SH-SY5Y (cell line): ENCODE measurements around the gene PCDHGB2.

Experiments
- GATA2 ChIP-seq: IDR thresholded peaks from 2 replicates; pipeline ENCODE4 v1.6.1; 2011; ENCODE audit warnings: mild to moderate bottlenecking, low read depth, low read length
- GATA3 ChIP-seq: IDR thresholded peaks from 2 replicates; pipeline ENCODE4 v1.6.1; 2011; ENCODE audit warnings: low read depth, mild to moderate bottlenecking, low read length, moderate library complexity

DNA sequence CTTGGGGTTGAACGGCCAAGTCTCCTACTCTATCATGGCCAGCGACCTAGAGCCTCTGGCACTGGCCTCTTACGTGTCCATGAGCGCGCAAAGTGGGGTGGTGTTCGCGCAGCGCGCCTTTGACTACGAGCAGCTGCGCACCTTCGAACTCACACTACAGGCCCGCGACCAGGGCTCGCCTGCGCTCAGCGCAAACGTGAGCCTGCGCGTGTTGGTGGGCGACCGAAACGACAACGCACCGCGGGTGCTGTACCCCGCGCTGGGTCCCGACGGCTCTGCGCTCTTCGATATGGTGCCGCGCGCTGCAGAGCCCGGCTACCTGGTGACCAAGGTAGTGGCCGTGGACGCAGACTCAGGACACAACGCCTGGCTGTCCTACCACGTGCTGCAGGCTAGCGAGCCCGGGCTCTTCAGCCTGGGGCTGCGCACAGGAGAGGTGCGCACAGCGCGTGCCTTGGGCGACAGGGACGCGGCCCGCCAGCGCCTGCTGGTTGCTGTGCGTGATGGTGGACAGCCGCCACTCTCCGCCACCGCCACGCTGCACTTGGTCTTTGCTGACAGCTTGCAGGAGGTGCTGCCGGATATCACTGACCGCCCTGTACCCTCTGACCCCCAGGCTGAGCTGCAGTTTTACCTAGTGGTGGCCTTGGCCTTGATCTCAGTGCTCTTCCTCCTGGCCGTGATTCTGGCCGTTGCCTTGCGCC lies 39.9 kb downstream of the PCDHGB2 start:
- TF ChIP-seq GATA2, result no peak
- no peak for TF ChIP-seq GATA3
